GM23338 (cell line): ENCODE results near the gene RAB9A. TPM values are rescaled to one million over a fixed set of nuclear protein-coding genes. Genes with fewer than 3 reads are reported as not detected.
A peak's percentile ranks its signal among the peaks of the same experiment; 100 is the strongest.
"Not testable (repeated sequence)": the region's sequence is repeated elsewhere in the genome, so short reads cannot be mapped to it uniquely, and the experiment has no call there.

Experiments
- ATAC-seq: fragments of 200-7000 bp; cut with Tn5 transposase; 3 replicates; pipeline ENCODE4 v1.9.1; 2020
- DNase-seq: peaks from one replicate; pipeline ENCODE4 v3.0.0-alpha.2; 2015; ENCODE audit warnings: low spot score
- H2AFZ ChIP-seq: fragments of 200-600 bp; sonication (generic); 2 replicates; pipeline ENCODE4 v1.8.0; 2016; ENCODE audit warnings: antibody characterized with exemption, mild to moderate bottlenecking, moderate library complexity
- H3F3A ChIP-seq: fragments of 200-600 bp; sonication (generic); replicated peaks from 2 replicates; pipeline ENCODE4 v1.8.0; 2017; ENCODE audit warnings: antibody characterized with exemption, mixed run types, low read depth
- H3K27ac ChIP-seq: fragments of 200-600 bp; sonication (generic); 2 replicates; pipeline ENCODE4 v1.6.1; 2016; ENCODE audit warnings: low read depth
- H3K27me3 ChIP-seq: fragments of 200-600 bp; sonication (generic); 2 replicates; pipeline ENCODE4 v1.8.0; 2016; ENCODE audit warnings: mild to moderate bottlenecking, mixed run types, moderate library complexity; ENCODE audit not compliant: insufficient read depth
- H3K36me3 ChIP-seq: fragments of 200-600 bp; sonication (generic); 2 replicates; pipeline ENCODE4 v1.8.0; 2016; ENCODE audit warnings: mild to moderate bottlenecking; ENCODE audit not compliant: insufficient read depth
- H3K4me1 ChIP-seq: fragments of 200-600 bp; sonication (generic); 2 replicates; pipeline ENCODE4 v1.8.0; 2016; ENCODE audit warnings: mild to moderate bottlenecking, moderate library complexity; ENCODE audit not compliant: insufficient read depth
- H3K4me2 ChIP-seq: fragments of 200-600 bp; sonication (generic); 2 replicates; pipeline ENCODE4 v1.7.1; 2017; ENCODE audit warnings: mixed run types
- H3K4me3 ChIP-seq: fragments of 200-600 bp; sonication (generic); 2 replicates; pipeline ENCODE4 v1.6.1; 2016; ENCODE audit warnings: mixed run types
- H3K79me2 ChIP-seq: fragments of 200-600 bp; sonication (generic); replicated peaks from 2 replicates; pipeline ENCODE4 v1.8.0; 2017; ENCODE audit warnings: mild to moderate bottlenecking; ENCODE audit not compliant: insufficient read depth
- H3K9me2 ChIP-seq: fragments of 200-600 bp; sonication (generic); 2 replicates; pipeline ENCODE4 v1.8.0; 2017; ENCODE audit not compliant: insufficient read depth
- H4K20me1 ChIP-seq: fragments of 200-600 bp; sonication (generic); replicated peaks from 2 replicates; pipeline ENCODE4 v1.8.0; 2017; ENCODE audit warnings: mild to moderate bottlenecking; ENCODE audit not compliant: insufficient read depth
- H3K27ac Mint-ChIP-seq: 2 replicates; pipeline ENCODE4 v1.8.0; 2020; ENCODE audit warnings: inconsistent platforms, mild to moderate bottlenecking, moderate library complexity, mixed read lengths
- H3K27me3 Mint-ChIP-seq: 3 replicates; pipeline ENCODE4 v1.8.0; 2022; ENCODE audit warnings: low read depth, mild to moderate bottlenecking, moderate library complexity, mixed read lengths, inconsistent platforms; ENCODE audit not compliant: insufficient read depth, poor library complexity
- H3K36me3 Mint-ChIP-seq: 3 replicates; pipeline ENCODE4 v1.8.0; 2021; ENCODE audit warnings: low read depth, mild to moderate bottlenecking, inconsistent platforms, moderate library complexity, mixed read lengths
- H3K4me1 Mint-ChIP-seq: 3 replicates; pipeline ENCODE4 v1.8.0; 2020; ENCODE audit warnings: mild to moderate bottlenecking, inconsistent platforms, mixed read lengths
- H3K4me3 Mint-ChIP-seq: 3 replicates; pipeline ENCODE4 v1.8.0; 2021; ENCODE audit warnings: moderate library complexity, mild to moderate bottlenecking, inconsistent platforms, mixed read lengths
- H3K9me3 Mint-ChIP-seq: 3 replicates; pipeline ENCODE4 v1.8.0; 2020; ENCODE audit warnings: moderate library complexity, mild to moderate bottlenecking, inconsistent platforms, mixed read lengths
- CREB1 ChIP-seq: fragments of 250-450 bp; sonication (Bioruptor Pico); IDR thresholded peaks from 2 replicates; pipeline ENCODE4 v1.5.0; 2020; ENCODE audit warnings: low read depth, mild to moderate bottlenecking, moderate library complexity
- EZH2 ChIP-seq: fragments of 200-600 bp; sonication (generic); IDR thresholded peaks from one replicate; pipeline ENCODE4 v1.8.0; 2017; ENCODE audit warnings: antibody characterized with exemption, mild to moderate bottlenecking, low read depth; ENCODE audit not compliant: unreplicated experiment
- polyA plus RNA-seq: library from polyadenylated mRNA; unstranded; fragments of >200 nt; fragmentation: Nextera tagmentation; extraction: Ambion mirVana; gene quantifications from 2 replicates; pipeline ENCODE4 v1.2.1, GENCODE V29; 2016
- total RNA-seq: library from RNA; depleted of rRNA; stranded (reverse); fragments of >200 nt; shearing (Covaris generic); gene quantifications from 2 replicates; pipeline ENCODE4 v1.2.3, GENCODE V29; 2014
- TF ChIP-seq, protein P1 (sequence below): IDR thresholded peaks from 2 replicates; pipeline ENCODE4 v1.6.1; 2016; ENCODE audit warnings: antibody characterized with exemption
- TF ChIP-seq, protein P2 (sequence below), 2 experiments: fragments of 200-600 bp in 1 of 2; sonication (generic) in 1 of 2; conservative IDR thresholded peaks; 2 replicates each; pipeline versions ENCODE4 v1.5.1 to v1.6.1; 2016 to 2017; ENCODE audit warnings: antibody characterized with exemption in 2 of 2, low read depth in 2 of 2, mild to moderate bottlenecking in 2 of 2, moderate library complexity in 1 of 2

The RAB9A gene
- total and polyA plus RNA-seq, 2 experiments from 2014 or later = 43.3 to 45.1 TPM

DNA sequence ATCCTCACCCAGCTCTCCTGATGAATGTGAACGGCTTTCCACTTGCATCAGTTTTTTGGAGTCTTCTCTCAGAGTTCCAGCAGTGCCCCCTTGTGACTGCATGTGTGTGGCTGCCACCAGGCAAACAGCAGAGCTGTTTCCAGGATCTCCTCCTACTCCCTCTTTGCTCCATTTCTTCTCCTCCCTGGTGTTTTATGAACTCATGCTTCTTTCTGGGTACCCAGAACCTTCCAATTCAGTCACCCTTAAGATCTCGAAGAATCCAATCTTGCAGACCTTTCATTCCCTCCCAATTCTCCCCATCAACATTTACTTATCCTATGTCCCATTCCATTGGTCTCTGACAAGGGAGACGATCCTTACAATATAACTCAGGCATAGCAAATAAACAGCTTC lies 42.8 kb upstream of the RAB9A start:
- ATAC-seq = peak; percentile 90
- DNase-seq = peak; percentile 76
- H3K4me1 Mint-ChIP-seq = peaks cover 8% of the 10 kb centered on the region; the same call in 2 of the 3 replicates
- H3K36me3 ChIP-seq = no peaks in the 10 kb centered on the region
- H2AFZ ChIP-seq = peak overlapping the region; percentile 69; the same call in 1 of the 2 replicates
- no peaks in the 10 kb centered on the region for H3K36me3 Mint-ChIP-seq
- H3K9me3 Mint-ChIP-seq = no peaks in the 10 kb centered on the region
- H3F3A ChIP-seq = no peaks in the 10 kb centered on the region
- H3K4me2 ChIP-seq = no peak overlapping the region
- H3K4me1 ChIP-seq = no peaks in the 10 kb centered on the region
- H3K27me3 ChIP-seq = no peaks in the 10 kb centered on the region
- no peaks in the 10 kb centered on the region for H3K27me3 Mint-ChIP-seq
- H3K79me2 ChIP-seq = no peaks in the 10 kb centered on the region
- H3K4me3 ChIP-seq = no peak overlapping the region
- no peak overlapping the region for H3K4me3 Mint-ChIP-seq
- TF ChIP-seq, protein P1, sequence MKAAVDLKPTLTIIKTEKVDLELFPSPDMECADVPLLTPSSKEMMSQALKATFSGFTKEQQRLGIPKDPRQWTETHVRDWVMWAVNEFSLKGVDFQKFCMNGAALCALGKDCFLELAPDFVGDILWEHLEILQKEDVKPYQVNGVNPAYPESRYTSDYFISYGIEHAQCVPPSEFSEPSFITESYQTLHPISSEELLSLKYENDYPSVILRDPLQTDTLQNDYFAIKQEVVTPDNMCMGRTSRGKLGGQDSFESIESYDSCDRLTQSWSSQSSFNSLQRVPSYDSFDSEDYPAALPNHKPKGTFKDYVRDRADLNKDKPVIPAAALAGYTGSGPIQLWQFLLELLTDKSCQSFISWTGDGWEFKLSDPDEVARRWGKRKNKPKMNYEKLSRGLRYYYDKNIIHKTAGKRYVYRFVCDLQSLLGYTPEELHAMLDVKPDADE = no peak
- TF ChIP-seq EZH2 = no peak
- TF ChIP-seq, protein P2, sequence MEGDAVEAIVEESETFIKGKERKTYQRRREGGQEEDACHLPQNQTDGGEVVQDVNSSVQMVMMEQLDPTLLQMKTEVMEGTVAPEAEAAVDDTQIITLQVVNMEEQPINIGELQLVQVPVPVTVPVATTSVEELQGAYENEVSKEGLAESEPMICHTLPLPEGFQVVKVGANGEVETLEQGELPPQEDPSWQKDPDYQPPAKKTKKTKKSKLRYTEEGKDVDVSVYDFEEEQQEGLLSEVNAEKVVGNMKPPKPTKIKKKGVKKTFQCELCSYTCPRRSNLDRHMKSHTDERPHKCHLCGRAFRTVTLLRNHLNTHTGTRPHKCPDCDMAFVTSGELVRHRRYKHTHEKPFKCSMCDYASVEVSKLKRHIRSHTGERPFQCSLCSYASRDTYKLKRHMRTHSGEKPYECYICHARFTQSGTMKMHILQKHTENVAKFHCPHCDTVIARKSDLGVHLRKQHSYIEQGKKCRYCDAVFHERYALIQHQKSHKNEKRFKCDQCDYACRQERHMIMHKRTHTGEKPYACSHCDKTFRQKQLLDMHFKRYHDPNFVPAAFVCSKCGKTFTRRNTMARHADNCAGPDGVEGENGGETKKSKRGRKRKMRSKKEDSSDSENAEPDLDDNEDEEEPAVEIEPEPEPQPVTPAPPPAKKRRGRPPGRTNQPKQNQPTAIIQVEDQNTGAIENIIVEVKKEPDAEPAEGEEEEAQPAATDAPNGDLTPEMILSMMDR (conservative IDR thresholded peaks at IDR 0.05; ENCODE audit: low read depth in 2 of 2) = peak; percentile 59 to 81
- H3K9me2 ChIP-seq = no peaks in the 10 kb centered on the region
- H3K27ac Mint-ChIP-seq = peak overlapping the region; percentile 79
- no peaks in the 10 kb centered on the region for H4K20me1 ChIP-seq
- 0 out of 2 replicates have a peak overlapping the region, but pooled peaks have one; percentile 55 for H3K27ac ChIP-seq

DNA sequence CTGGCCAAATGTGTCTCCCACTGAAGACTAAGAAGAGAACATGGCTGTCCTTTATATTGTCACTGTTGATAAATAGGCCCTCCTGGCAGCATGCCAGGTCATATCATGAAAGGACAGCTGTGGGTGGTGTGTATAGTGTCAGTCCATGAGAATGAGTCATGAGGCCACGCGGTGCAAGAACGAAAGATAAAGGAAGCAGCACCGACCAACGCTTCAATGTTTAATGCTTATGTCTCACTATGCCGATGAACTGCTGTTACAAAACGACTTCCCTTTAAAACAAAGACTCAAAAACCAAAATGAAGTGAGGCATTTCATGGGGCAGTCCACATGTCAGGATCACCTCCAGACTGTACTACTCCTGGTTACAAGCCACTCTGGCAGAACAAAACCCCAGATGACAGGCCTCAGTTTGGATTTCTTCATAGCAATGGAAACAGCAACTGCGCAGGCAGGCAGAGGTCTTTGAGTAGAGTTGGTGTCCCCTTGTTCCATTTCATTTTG lies 41.2 kb upstream of the RAB9A start:
- Histone ChIP-seq H3K4me3 (no peak overlapping the region), H3F3A (no peaks in the 10 kb centered on the region), H2AFZ (no peak overlapping the region), H3K36me3 (no peaks in the 10 kb centered on the region), H3K27ac (no peak overlapping the region), H3K79me2 (no peaks in the 10 kb centered on the region), H3K9me2 (no peaks in the 10 kb centered on the region), H3K4me1 (no peaks in the 10 kb centered on the region), H3K4me2 (no peak overlapping the region), H4K20me1 (no peaks in the 10 kb centered on the region), H3K27me3 (no peaks in the 10 kb centered on the region)
- Mint-ChIP-seq H3K36me3 (no peaks in the 10 kb centered on the region), H3K27me3 (peaks cover 2% of the 10 kb centered on the region), H3K4me1 (peaks cover 8% of the 10 kb centered on the region; the same call in 2 of the 3 replicates), H3K4me3 (no peak overlapping the region), H3K9me3 (no peaks in the 10 kb centered on the region), H3K27ac (no peak overlapping the region)
- no peak for TF ChIP-seq CREB1 (CRISPR knock-in tag)
- ATAC-seq = no peak
- no peak for DNase-seq

DNA sequence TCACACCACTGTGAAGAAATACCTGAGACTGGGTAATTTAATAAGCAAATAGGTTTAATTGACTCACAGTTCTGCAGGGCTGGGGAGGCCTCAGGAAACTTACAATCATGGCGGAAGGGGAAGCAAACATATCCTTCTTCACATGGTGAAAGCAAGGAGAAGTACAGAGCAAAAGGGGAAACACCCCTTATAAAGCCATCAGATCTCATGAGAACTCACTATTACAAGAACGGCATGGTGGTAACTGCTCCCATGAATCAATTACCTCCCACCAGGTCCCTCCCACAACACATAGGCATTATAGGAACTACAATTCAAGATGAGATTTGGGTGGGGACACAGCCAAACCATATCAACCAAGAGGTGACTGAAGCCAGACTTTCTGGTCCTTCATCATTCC lies 40.6 kb upstream of the RAB9A start:
- not testable (repeated sequence) for H3K9me3 Mint-ChIP-seq, H3K4me1 Mint-ChIP-seq, ATAC-seq, H3K4me3 ChIP-seq, H3K36me3 ChIP-seq, H3K4me1 ChIP-seq, H3K4me3 Mint-ChIP-seq, H3K27ac Mint-ChIP-seq, H3K27me3 ChIP-seq, H3K79me2 ChIP-seq, DNase-seq, H2AFZ ChIP-seq, H3K36me3 Mint-ChIP-seq, H3F3A ChIP-seq, H4K20me1 ChIP-seq, H3K9me2 ChIP-seq, H3K4me2 ChIP-seq, H3K27ac ChIP-seq, H3K27me3 Mint-ChIP-seq
